ENCODE measurements around the gene BMPR1B. TPM values are rescaled to one million over a fixed set of nuclear protein-coding genes. Genes with fewer than 3 reads are reported as not detected.

The BMPR1B gene
- total RNA-seq, 1 experiment from 2014 or later: not detected

DNA sequence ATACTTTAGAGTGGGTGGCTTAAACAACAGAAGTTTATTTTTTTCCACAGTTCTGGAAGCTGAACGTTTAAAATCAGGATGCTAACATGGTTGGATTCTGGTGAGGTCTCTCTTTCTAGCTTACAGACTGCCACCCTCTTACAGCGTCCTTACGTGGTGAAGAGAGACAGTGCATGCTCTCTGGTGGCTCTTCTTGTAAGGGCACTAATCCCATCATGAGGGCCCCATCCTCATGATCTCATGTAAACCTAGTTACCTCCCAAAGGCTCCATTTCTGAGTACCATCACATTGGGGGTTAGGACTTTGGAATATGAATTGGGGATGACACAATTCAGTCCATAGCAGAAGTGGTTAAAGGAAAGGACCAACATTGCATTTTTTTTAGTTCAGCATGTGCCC, 132.8 kb downstream of the BMPR1B start:
- DNase-seq (ENCODE audit: low spot score): no peak
- in situ Hi-C loops (cut with HindIII; ENCODE audit: low sequenced_read_pairs): no loop called here

GRCh38 chr4:94892051-94892450, 134.3 kb downstream of the BMPR1B start:
- no peak for DNase-seq (ENCODE audit: low spot score)
- in situ Hi-C loops (cut with HindIII; ENCODE audit: low sequenced_read_pairs): no loop called here

- in situ Hi-C loops (cut with HindIII; ENCODE audit: low sequenced_read_pairs): no loop called here
- DNase-seq (ENCODE audit: low spot score): no peak
These were observed 137.3 kb downstream of the BMPR1B start for GRCh38 chr4:94895081-94895480.

DNA sequence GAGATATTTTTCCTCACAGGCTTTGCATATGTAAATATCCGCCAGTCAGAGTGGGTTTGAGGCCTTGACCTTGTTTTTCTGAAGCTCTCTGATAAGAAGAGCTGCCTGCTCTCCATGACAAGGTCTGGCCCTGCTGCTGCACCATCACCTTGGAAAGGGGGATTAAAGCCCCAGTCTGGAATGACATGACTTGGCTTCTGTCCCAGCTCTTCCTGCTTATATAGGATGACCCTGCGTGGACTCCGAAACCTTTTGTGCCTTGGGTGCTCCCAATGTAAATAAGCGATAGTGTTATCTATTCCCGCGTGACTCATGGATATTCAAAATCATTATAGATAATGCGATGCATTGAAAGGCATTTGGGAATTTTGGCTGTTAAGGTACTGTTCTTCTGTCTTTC, 139.3 kb downstream of the BMPR1B start:
- DNase-seq (ENCODE audit: low spot score): no peak
- in situ Hi-C loops (cut with HindIII; ENCODE audit: low sequenced_read_pairs): no loop called here

GRCh38 chr4:94905511-94905910, 147.8 kb downstream of the BMPR1B start:
- in situ Hi-C loops (cut with HindIII; ENCODE audit: low sequenced_read_pairs): no loop called here
- DNase-seq (ENCODE audit: low spot score): no peak

- in situ Hi-C loops (cut with HindIII; ENCODE audit: low sequenced_read_pairs): no loop called here
- DNase-seq (ENCODE audit: low spot score): no peak
These were observed 151.9 kb downstream of the BMPR1B start for GRCh38 chr4:94909645-94910044.

GRCh38 chr4:94911106-94911505, 153.4 kb downstream of the BMPR1B start:
- in situ Hi-C loops (cut with HindIII; ENCODE audit: low sequenced_read_pairs): no loop called here
- DNase-seq (ENCODE audit: low spot score): no peak

GRCh38 chr4:94912606-94913005, 154.9 kb downstream of the BMPR1B start:
- in situ Hi-C loops (cut with HindIII; ENCODE audit: low sequenced_read_pairs): no loop called here
- no peak for DNase-seq (ENCODE audit: low spot score)

GRCh38 chr4:94913316-94913715, 155.6 kb downstream of the BMPR1B start:
- in situ Hi-C loops (cut with HindIII; ENCODE audit: low sequenced_read_pairs): no loop called here
- no peak for DNase-seq (ENCODE audit: low spot score)

- in situ Hi-C loops (cut with HindIII; ENCODE audit: low sequenced_read_pairs): no loop called here
- no peak for DNase-seq (ENCODE audit: low spot score)
These were observed 159.4 kb downstream of the BMPR1B start for GRCh38 chr4:94917146-94917545.

GRCh38 chr4:94918543-94918942, 160.8 kb downstream of the BMPR1B start:
- in situ Hi-C loops (cut with HindIII; ENCODE audit: low sequenced_read_pairs): no loop called here
- no peak for DNase-seq (ENCODE audit: low spot score)

DNA sequence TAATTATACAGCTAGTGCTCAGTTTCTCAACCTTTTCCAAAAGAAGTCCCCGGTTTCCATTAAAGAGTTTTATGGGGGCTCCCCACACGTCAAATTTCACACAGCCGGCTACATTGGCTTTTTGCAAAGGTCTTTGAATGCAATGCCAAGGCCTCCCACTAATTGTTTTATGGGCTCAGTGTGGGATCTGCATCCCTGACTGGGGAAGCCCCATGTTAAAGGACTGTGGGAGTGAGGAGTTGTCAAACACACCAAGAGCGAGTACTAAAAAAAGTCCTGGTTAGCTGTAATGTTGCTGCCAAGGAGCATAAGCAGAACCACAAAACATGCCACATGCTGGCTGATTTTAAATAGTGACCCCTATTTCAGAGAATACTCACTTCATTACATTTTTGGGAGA, 162.6 kb downstream of the BMPR1B start:
- DNase-seq (ENCODE audit: low spot score): no peak
- in situ Hi-C loops (cut with HindIII; ENCODE audit: low sequenced_read_pairs): no loop called here

DNA sequence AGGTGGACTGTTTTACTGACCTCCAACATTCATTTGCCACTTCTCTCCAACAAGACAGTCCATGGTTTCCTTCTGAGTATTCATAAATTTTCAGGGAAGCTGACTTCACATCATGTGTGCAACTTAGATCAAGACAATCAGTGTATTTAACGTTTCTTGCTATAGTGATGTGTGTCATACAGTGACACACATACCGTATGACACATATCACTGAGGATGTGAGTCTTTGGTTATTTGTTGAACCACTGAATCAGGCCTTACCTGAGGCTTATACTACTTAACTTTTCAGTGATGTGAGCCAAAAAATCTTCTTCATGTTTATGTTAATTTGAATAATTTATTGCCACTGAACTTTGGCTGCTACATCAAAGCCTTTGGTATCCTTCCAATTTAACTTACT, 166.8 kb downstream of the BMPR1B start:
- no peak for DNase-seq (ENCODE audit: low spot score)
- in situ Hi-C loops (cut with HindIII; ENCODE audit: low sequenced_read_pairs): no loop called here

DNA sequence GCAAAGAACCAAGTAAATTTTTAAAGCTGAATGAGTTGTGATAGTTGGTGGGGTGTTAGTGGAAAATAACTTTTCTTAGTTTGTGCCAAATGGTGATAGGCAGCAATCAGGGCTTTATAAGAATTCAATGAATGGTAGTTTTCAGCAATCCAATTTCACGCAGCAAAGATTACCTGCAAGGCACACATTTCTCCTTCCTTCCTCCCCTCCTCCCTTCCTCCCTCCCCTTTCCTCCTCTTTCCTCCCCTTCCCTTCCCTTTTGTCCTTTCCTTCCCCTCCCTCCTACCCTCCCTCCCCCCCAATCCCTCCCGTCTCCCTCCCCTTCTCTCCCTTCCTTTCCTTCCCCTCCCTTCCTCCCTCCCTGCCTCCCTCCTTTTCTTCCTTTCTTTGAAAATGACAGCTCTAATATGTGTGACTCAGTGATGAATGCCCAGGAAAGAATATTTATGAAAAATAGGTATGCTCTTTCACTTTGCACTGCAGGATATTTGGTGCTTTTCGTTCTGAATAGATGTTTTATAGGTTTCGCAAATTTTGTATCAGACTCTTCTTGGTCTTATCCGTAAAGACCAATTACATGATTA, 168.1 kb downstream of the BMPR1B start:
- DNase-seq (ENCODE audit: low spot score): no peak
- in situ Hi-C loops (cut with HindIII; ENCODE audit: low sequenced_read_pairs): no loop called here

GRCh38 chr4:94926936-94927335, 169.2 kb downstream of the BMPR1B start:
- no peak for DNase-seq (ENCODE audit: low spot score)
- in situ Hi-C loops (cut with HindIII; ENCODE audit: low sequenced_read_pairs): no loop called here

DNA sequence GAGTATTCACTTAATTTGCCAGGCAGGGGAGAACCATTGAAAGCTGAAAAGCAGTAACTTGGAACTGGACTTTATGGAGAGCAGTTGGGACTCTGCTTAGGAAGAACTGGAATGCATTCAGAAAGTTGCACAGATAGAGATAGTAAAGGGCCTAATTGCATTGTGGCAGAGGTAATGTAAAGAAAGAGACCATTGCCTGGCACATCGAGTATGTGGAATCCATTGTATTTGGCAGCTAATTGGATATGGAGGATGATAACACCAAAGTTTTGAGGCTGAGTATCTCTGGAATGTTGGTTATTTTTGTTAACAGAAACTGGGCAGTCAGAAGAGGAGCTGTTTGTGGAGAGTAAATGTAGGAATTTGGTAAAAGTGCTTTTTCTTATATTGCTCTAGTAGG, 169.9 kb downstream of the BMPR1B start:
- in situ Hi-C loops (cut with HindIII; ENCODE audit: low sequenced_read_pairs): no loop called here
- no peak for DNase-seq (ENCODE audit: low spot score)

DNA sequence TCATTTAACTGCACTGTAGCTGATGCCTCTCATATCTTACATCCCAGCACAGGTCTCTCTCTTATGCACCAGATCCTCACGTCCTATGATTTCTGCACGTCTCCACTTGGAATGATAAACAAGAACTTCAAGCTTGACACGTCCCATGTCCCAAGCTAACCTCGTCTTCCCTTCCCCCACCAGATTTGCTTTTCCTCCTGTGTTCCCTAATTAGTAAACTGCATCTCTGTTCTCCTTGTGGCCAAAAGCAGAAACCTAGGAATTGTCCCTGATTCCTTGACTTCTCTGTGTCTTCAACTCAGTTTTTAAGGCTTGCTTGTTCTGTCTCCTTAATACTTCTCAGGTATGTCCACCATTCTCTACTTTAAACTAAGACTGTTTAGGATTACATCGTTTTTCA, 171.9 kb downstream of the BMPR1B start:
- in situ Hi-C loops (cut with HindIII; ENCODE audit: low sequenced_read_pairs): no loop called here
- DNase-seq (ENCODE audit: low spot score): no peak

DNA sequence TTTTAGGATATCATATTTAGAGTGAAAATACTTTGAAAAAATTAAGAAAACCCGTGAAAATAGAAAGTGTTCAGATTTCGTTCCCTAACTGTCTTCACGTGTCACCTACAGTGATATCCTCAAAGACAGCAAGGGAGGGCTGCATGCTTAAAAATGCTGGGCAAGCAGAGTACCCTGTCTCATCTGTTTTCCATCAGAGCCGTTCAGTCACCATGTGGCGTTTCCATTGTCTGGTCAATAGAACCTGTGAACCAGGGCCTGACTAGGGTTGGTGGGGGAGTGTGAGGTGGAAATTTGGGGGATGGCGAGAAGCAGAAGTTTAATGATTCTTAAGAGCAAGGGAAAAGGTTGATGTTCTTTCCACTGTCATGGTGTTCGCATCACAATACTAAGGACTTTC, 173.9 kb downstream of the BMPR1B start:
- DNase-seq (ENCODE audit: low spot score): no peak
- in situ Hi-C loops (cut with HindIII; ENCODE audit: low sequenced_read_pairs): no loop called here

- DNase-seq (ENCODE audit: low spot score): no peak
- in situ Hi-C loops (cut with HindIII; ENCODE audit: low sequenced_read_pairs): no loop called here
These were observed 174.6 kb downstream of the BMPR1B start for GRCh38 chr4:94932366-94932765.

DNA sequence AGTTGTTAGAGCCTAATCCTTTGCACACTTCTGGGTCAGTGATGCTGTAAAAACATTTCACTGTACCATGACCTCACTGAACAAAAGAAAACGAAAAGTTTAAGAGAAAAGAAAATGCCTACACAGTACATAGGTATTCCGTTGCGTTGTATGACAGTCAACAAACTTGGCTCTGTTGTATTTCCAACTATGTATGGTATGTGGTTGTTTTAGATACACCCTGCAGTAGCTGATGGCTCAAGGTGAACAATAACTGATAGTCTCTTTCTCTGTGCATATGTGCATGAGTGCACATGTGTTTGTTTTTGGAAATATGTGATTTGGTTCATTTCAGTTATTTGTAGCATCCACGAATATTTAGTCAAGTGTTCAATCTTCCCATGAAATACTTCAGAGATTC, 176.0 kb downstream of the BMPR1B start:
- DNase-seq (ENCODE audit: low spot score): no peak
- in situ Hi-C loops (cut with HindIII; ENCODE audit: low sequenced_read_pairs): no loop called here

DNA sequence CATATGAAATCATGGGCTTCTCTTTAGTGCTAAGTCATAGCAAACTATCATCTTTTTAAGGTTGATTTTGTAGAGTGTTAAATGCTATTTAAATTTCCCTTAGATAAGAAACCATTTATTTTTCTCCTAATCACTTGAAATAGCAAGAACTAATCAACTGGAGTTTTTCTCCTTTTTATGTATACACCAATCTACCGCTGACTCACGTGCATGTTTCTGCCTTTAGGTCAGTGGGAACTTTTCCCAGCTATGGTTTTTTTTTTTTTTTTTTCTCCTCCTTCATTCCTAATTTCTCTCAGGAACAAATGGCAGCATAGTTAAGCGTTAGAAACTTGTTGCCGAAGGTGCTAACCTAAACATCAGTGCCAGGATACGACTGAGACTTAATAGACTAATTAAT, 176.4 kb downstream of the BMPR1B start:
- in situ Hi-C loops (cut with HindIII; ENCODE audit: low sequenced_read_pairs): no loop called here

DNA sequence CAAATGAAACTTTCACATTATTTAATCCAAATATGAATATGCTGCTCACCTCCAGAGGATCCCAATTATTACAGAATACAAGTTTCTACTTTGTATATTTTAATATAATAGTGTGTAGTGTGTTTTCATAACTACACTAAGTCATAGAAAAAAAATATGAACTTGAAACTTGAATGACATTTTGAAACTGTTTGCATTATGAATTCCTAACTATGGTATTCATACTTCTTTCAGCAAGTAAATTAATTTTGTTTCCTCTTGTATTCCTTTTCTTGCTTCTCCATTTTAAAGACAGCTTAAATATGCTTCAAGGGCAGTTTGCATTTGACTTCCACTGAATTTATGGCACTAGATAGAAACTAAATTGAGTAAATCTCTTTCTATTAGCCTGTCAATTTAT, 177.1 kb downstream of the BMPR1B start:
- DNase-seq (ENCODE audit: low spot score): no peak
- in situ Hi-C loops (cut with HindIII; ENCODE audit: low sequenced_read_pairs): no loop called here

More for the DNA sequence above, 176.4 kb downstream of the BMPR1B start:
- DNase-seq (ENCODE audit: low spot score): no peak
